ENCODE results near the gene PDE2A. TPM values are rescaled to one million over a fixed set of nuclear protein-coding genes. Genes with fewer than 3 reads are reported as not detected.
"Not testable (repeated sequence)": the region's sequence is repeated elsewhere in the genome, so short reads cannot be mapped to it uniquely, and the experiment has no call there.

PDE2A gene
- total and polyA plus RNA-seq, 9 donors = 8.3 to 44.0 (median 12.8) TPM

GRCh38 chr11:72573072-72573854 is 101.0 kb downstream of the PDE2A start:
- Histone ChIP-seq H3K27me3 (no peaks in the 10 kb centered on the region), H3K36me3 (no peaks in the 10 kb centered on the region), H3K4me3 (no peak overlapping the region), H3K9me3 (no peaks in the 10 kb centered on the region), H3K27ac (no peak overlapping the region), H3K4me1 (ENCODE audit: insufficient read depth) (no peaks in the 10 kb centered on the region)
- intact Hi-C loops (cut with DNase I) = loop anchor here in 1 of 4 donors (10.0 kb wide), 1 partner anchor 98 kb away; no protein-coding TSS in a partner anchor
- WGBS, 3 donors = 21 to 23% (median 22%) methylated on average over 10 of the region's 10 CpGs
- TF ChIP-seq EP300 (IDR thresholded peaks at IDR 0.05) (no peak), POLR2A (IDR thresholded peaks at IDR 0.05) (no peak), CTCF (IDR thresholded peaks at IDR 0.05) (no peak)
- DNase-seq = no peak

GRCh38 chr11:72572540-72572939 is 101.7 kb downstream of the PDE2A start:
- intact Hi-C loops (cut with DNase I) = loop anchor here in 1 of 4 donors (10.0 kb wide), 1 partner anchor 98 kb away; no protein-coding TSS in a partner anchor
- not testable (repeated sequence) for H3K36me3 ChIP-seq; H3K4me1 ChIP-seq (ENCODE audit: insufficient read depth); DNase-seq; H3K4me3 ChIP-seq; H3K9me3 ChIP-seq; H3K27me3 ChIP-seq; H3K27ac ChIP-seq
- WGBS, 3 donors = 57 to 69% (median 67%) methylated on average over 4 of the region's 4 CpGs

- Histone ChIP-seq H3K36me3 (no peaks in the 10 kb centered on the region), H3K4me3 (no peak overlapping the region), H3K27me3 (no peaks in the 10 kb centered on the region), H3K27ac (no peak overlapping the region), H3K4me1 (ENCODE audit: insufficient read depth) (no peaks in the 10 kb centered on the region), H3K9me3 (no peaks in the 10 kb centered on the region)
- no peak for DNase-seq
- WGBS, 3 donors = 70 to 76% (median 71%) methylated on average over 9 to 10 of the region's 10 CpGs
- intact Hi-C loops (cut with DNase I) = loop anchor here in 1 of 4 donors (10.0 kb wide), 1 partner anchor 96 kb away; no protein-coding TSS in a partner anchor
- TF ChIP-seq CTCF (IDR thresholded peaks at IDR 0.05) (no peak), POLR2A (IDR thresholded peaks at IDR 0.05) (no peak), EP300 (IDR thresholded peaks at IDR 0.05) (no peak)
These were observed 103.1 kb downstream of the PDE2A start for GRCh38 chr11:72570893-72571661.

GRCh38 chr11:72569966-72570892 is 104.0 kb downstream of the PDE2A start:
- intact Hi-C loops (cut with DNase I) = loop anchor here in 1 of 4 donors (10.0 kb wide), 1 partner anchor 95 kb away; no protein-coding TSS in a partner anchor

More at GRCh38 chr11:72569966-72570892, 104.0 kb downstream of the PDE2A start:
- 29 to 49% (median 33%) methylated on average over 4 of the region's 4 CpGs for WGBS, 3 donors
- DNase-seq = no peak
- no peaks in the 10 kb centered on the region for H3K27me3 ChIP-seq
- TF ChIP-seq CTCF (IDR thresholded peaks at IDR 0.05) = no peak
- no peak for TF ChIP-seq EP300 (IDR thresholded peaks at IDR 0.05)
- no peak for TF ChIP-seq POLR2A (IDR thresholded peaks at IDR 0.05)
- H3K27ac ChIP-seq = no peak overlapping the region
- H3K36me3 ChIP-seq = no peaks in the 10 kb centered on the region
- no peak overlapping the region for H3K4me3 ChIP-seq
- H3K9me3 ChIP-seq = no peaks in the 10 kb centered on the region
- no peaks in the 10 kb centered on the region for H3K4me1 ChIP-seq (ENCODE audit: insufficient read depth)
